22Rv1 (cell line): ENCODE measurements around the gene FCRL6.

Experiments used
- H3K27ac ChIP-seq: fragments of 450-650 bp; 2 replicates; pipeline ENCODE4 v1.5.1; 2017
- CTCF ChIP-seq: fragments of 450-650 bp; IDR thresholded peaks from 2 replicates; pipeline ENCODE4 v1.5.1; 2017; ENCODE audit warnings: mild to moderate bottlenecking
- ZFX ChIP-seq: fragments of 450-650 bp; IDR thresholded peaks from 2 replicates; pipeline ENCODE4 v1.6.1; 2017; ENCODE audit warnings: antibody characterized with exemption, borderline replicate concordance

The FCRL6 gene

GRCh38 chr1:159783724-159784123, 18.4 kb upstream of the FCRL6 start:
- no peak overlapping the region for H3K27ac ChIP-seq
- no peak for TF ChIP-seq CTCF
- TF ChIP-seq ZFX = no peak

- no peak for TF ChIP-seq ZFX
- no peak for TF ChIP-seq CTCF
- no peak overlapping the region for H3K27ac ChIP-seq
These were observed 15.7 kb upstream of the FCRL6 start for GRCh38 chr1:159786465-159786864.

GRCh38 chr1:159786966-159787365, 15.2 kb upstream of the FCRL6 start:
- no peak overlapping the region for H3K27ac ChIP-seq
- TF ChIP-seq ZFX (no peak), CTCF (no peak)

- no peak overlapping the region for H3K27ac ChIP-seq
- TF ChIP-seq CTCF (peak; percentile 86), ZFX (no peak)
These were observed 11.8 kb upstream of the FCRL6 start for GRCh38 chr1:159790237-159790917.

- no peak overlapping the region for H3K27ac ChIP-seq
- TF ChIP-seq CTCF (no peak), ZFX (no peak)
These were observed 11.1 kb upstream of the FCRL6 start for GRCh38 chr1:159791031-159791430.

GRCh38 chr1:159791461-159791860, 10.7 kb upstream of the FCRL6 start:
- no peak overlapping the region for H3K27ac ChIP-seq

GRCh38 chr1:159795534-159795933, 6.6 kb upstream of the FCRL6 start:
- H3K27ac ChIP-seq = no peak overlapping the region
- TF ChIP-seq ZFX (no peak), CTCF (no peak)

More at GRCh38 chr1:159791461-159791860, 10.7 kb upstream of the FCRL6 start:
- TF ChIP-seq CTCF (no peak), ZFX (no peak)
